RWPE1 (cell line): ENCODE results near the gene OTOG.

ENCODE experiments used
- CTCF ChIA-PET: fragments of 350-600 bp; sonication (Branson Sonifier 250); formaldehyde crosslinking; extraction: SDS; loops from one replicate; lab custom pipeline; 2021; lab: Yijun Ruan, JAX
- POLR2A ChIA-PET: fragments of 400-600 bp; formaldehyde crosslinking; extraction: SDS; loops from one replicate; lab custom pipeline; 2020; ENCODE audit warnings: antibody characterized with exemption; ENCODE audit not compliant: low non-redundant PET; lab: Yijun Ruan, JAX
- DNase-seq: peaks from one replicate; pipeline ENCODE4 v3.0.0; 2012; ENCODE audit warnings: low spot score
- H3K27ac ChIP-seq: fragments of 450-650 bp; 2 replicates; pipeline ENCODE4 v1.5.1; 2017
- TF ChIP-seq, protein P1 (sequence below): fragments of 450-650 bp; conservative IDR thresholded peaks from 2 replicates; pipeline ENCODE4 v1.5.1; 2017; ENCODE audit warnings: low read depth, mild to moderate bottlenecking

The OTOG gene

DNA sequence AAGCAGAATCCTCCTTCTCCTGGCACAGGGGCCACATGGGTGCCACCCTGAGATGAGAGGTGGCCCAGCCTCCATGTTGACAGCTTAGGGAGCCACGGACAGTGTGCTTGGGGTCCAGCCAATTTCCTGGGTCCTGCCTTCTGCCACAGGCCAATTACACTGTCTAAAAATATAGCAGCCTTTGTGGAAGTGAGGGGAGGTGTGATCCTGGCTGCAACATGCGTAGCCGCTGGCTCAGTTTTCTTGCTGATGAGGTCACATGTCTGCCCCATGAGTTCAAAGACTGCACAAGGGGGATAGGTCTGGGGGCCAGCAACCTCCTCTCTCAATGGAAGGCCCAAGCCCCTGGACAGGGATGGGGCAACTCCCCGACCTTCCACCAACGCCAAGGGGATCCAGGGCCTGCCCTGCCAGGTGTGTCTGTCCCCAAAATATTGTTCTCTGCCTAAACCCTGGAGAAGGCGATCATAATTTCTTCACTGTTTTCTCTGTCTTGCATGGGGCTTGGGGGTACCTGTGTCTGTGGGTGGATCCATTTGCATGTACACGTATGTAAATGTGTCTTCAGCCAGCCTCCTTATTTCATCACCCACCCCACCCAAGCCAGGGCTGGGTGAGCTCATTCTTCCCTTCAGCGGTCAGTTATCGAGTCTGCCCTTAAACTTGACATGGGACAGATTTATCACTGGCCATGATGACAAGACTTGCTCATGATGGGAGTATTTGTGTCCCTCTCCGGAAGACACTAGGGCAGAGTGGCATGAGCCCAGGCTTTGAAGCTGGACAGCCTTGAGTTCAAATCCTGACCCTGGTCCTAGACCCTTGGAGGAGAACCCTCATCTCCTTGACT, 59.4 kb downstream of the OTOG start:
- TF ChIP-seq, protein P1, sequence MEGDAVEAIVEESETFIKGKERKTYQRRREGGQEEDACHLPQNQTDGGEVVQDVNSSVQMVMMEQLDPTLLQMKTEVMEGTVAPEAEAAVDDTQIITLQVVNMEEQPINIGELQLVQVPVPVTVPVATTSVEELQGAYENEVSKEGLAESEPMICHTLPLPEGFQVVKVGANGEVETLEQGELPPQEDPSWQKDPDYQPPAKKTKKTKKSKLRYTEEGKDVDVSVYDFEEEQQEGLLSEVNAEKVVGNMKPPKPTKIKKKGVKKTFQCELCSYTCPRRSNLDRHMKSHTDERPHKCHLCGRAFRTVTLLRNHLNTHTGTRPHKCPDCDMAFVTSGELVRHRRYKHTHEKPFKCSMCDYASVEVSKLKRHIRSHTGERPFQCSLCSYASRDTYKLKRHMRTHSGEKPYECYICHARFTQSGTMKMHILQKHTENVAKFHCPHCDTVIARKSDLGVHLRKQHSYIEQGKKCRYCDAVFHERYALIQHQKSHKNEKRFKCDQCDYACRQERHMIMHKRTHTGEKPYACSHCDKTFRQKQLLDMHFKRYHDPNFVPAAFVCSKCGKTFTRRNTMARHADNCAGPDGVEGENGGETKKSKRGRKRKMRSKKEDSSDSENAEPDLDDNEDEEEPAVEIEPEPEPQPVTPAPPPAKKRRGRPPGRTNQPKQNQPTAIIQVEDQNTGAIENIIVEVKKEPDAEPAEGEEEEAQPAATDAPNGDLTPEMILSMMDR: no peak
- ChIA-PET CTCF (interaction anchor here (0.7 kb wide), 2 partner anchors 222 to 373 kb away, joined by 3 to 4 read pairs; no protein-coding TSS in a partner anchor), POLR2A (no interaction called here)
- no peak overlapping the region for H3K27ac ChIP-seq
- DNase-seq: no peak

DNA sequence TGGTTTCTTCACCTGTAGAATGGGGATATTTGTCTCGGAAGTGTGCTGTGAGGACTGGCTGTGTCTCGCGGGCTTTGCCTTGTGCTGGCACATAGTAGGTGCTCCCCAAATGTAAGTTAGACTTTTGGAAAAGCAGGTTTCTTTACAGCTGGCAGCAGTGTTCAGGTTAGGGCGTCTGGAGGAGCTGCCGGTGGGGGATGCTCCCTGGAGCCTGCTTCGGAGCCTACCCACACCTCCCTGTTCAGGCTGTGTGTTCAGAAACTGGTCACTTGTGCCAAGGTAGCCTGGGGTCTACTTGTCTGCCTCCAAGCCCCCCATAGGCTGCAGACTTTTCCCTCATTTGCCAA, 60.0 kb downstream of the OTOG start:
- H3K27ac ChIP-seq: no peak overlapping the region
- DNase-seq: no peak
- TF ChIP-seq, protein P1: no peak
- ChIA-PET POLR2A (no interaction called here), CTCF (no interaction called here)

- ChIA-PET POLR2A (no interaction called here), CTCF (no interaction called here)
- no peak for DNase-seq
- no peak overlapping the region for H3K27ac ChIP-seq
- TF ChIP-seq, protein P1: no peak
Measured at GRCh38 chr11:17607591-17608570, 60.8 kb downstream of the OTOG start.

- no peak overlapping the region for H3K27ac ChIP-seq
- ChIA-PET POLR2A (no interaction called here), CTCF (no interaction called here)
- TF ChIP-seq, protein P1: no peak
- DNase-seq: no peak
Measured at GRCh38 chr11:17608821-17609220, 61.8 kb downstream of the OTOG start.

- TF ChIP-seq, protein P1: no peak
- no peak overlapping the region for H3K27ac ChIP-seq
- CTCF ChIA-PET: interaction anchor here (1.4 kb wide), 1 partner anchor 11 kb away, joined by 3 read pairs; no protein-coding TSS in a partner anchor
- no peak for DNase-seq
- POLR2A ChIA-PET: no interaction called here
Measured at GRCh38 chr11:17609291-17610084, 62.4 kb downstream of the OTOG start.
